Stimulated activated CD8-positive, alpha-beta memory T cell treated with anti-CD3 and anti-CD28 coated beads, Interleukin-15, amount 100 ng/mL, for 48 hours (primary cell): ENCODE data around the gene PRKAB1.
"Not testable (repeated sequence)": the region's sequence is repeated elsewhere in the genome, so short reads cannot be mapped to it uniquely, and the experiment has no call there.

Source experiments
- DNase-seq, 2 donors: peaks; one replicate each; pipeline ENCODE4 v3.0.0-alpha.2; 2020; ENCODE audit warnings: low read depth in 2 of 2

Gene PRKAB1

GRCh38 chr12:119667577-119668323, at the start of gene PRKAB1:
TSS of gene PRKAB1 (plus strand) at chr12:119668133. CDS start at chr12:119668245, 112 bp downstream.
- peak; percentile 96 for DNase-seq

- not testable (repeated sequence) for DNase-seq
Observed at GRCh38 chr12:119618328-119618896, 49.5 kb upstream of the PRKAB1 start.

GRCh38 chr12:119620490-119620889, 47.4 kb upstream of the PRKAB1 start:
- DNase-seq, result no peak

- no peak for DNase-seq
Observed at GRCh38 chr12:119621878-119622277, 46.1 kb upstream of the PRKAB1 start.

- DNase-seq, result no peak
Observed at GRCh38 chr12:119624966-119625365, 43.0 kb upstream of the PRKAB1 start.

- DNase-seq, result no peak
Observed at GRCh38 chr12:119627019-119627643, 40.8 kb upstream of the PRKAB1 start.

GRCh38 chr12:119627686-119628085, 40.2 kb upstream of the PRKAB1 start:
- DNase-seq, result no peak

- no peak for DNase-seq
Observed at GRCh38 chr12:119630223-119630780, 37.6 kb upstream of the PRKAB1 start.

- no peak for DNase-seq
Observed at GRCh38 chr12:119630962-119631550, 36.9 kb upstream of the PRKAB1 start.

- no peak for DNase-seq
Observed at GRCh38 chr12:119631930-119632678, 35.8 kb upstream of the PRKAB1 start.

- DNase-seq, result no peak
Observed at GRCh38 chr12:119634743-119635142, 33.2 kb upstream of the PRKAB1 start.

- DNase-seq, result no peak
Observed at GRCh38 chr12:119642986-119643385, 24.9 kb upstream of the PRKAB1 start.

- no peak for DNase-seq
Observed at GRCh38 chr12:119644930-119645329, 23.0 kb upstream of the PRKAB1 start.

- DNase-seq, result no peak
Observed at GRCh38 chr12:119645535-119646059, 22.3 kb upstream of the PRKAB1 start.

GRCh38 chr12:119649202-119649808, 18.6 kb upstream of the PRKAB1 start:
- DNase-seq, result no peak

GRCh38 chr12:119652665-119653064, 15.3 kb upstream of the PRKAB1 start:
- DNase-seq, result no peak

GRCh38 chr12:119657001-119657400, 10.9 kb upstream of the PRKAB1 start:
- not testable (repeated sequence) for DNase-seq

GRCh38 chr12:119658166-119658565, 9.8 kb upstream of the PRKAB1 start:
- not testable (repeated sequence) for DNase-seq

- DNase-seq, result no peak
Observed at GRCh38 chr12:119659289-119659897, 8.5 kb upstream of the PRKAB1 start.

- DNase-seq, result no peak
Observed at GRCh38 chr12:119660076-119660475, 7.9 kb upstream of the PRKAB1 start.
